ENCODE data around the gene COPZ2.
"Not testable (repeated sequence)": the region's sequence is repeated elsewhere in the genome, so short reads cannot be mapped to it uniquely, and the experiment has no call there.

COPZ2 gene

DNA sequence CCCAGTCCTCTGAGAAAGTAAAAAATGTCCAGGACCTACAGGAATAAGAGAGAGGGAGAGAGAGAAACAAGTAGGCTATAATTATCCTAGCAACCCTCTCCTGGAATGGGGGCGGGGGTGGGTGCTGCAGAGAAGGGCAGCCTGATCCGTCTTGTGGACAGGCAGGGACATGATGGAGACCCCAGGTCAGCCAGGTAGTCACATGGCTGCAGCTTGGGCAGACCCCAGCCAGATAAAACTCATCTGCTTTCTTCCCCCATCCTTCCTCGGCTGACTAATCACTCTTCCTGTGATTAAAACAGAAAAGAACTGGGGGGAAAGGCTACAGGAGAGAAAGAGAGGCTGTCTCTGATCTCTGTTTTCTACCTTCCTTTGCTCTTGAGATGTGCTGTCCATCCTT lies 32.6 kb downstream of the COPZ2 start:
- DNase-seq (ENCODE audit: low read depth): no peak

DNA sequence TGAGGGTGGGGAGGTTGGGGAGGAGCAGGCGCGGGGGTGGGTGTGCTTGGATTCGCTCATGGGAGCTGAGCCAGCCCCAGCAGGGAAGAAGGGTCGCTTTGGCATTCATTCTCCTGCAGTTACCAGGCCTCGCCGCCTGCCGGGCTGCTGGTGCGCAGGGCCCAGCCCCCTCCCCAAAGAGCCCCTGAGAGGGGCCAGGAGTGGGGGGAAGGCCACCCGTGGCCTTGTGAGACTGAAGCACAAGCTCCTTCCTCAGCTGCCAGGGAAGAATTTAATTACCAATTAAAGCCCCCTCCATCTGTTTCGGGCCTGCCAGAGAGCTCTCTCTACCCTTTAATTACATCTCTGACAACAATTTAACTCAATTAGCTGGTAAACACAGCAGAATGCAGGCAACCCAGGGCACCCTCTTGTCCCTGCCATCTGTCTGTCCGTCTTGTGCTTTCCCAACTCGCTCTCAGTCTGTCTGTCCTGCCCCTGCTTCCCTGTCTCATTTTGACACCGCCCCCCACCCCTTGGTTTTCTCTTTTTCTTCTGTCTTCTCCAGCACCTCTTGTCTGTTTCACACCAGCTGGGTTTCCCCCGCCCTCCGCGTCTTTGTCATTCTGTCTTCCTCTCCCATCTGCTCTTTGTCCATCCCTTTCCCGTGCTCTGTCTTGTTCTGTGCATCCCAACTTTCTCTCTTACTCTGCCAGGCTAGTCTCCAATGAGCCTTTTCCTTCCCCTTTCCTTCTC lies 34.0 kb downstream of the COPZ2 start:
- no peak for DNase-seq (ENCODE audit: low read depth)

DNA sequence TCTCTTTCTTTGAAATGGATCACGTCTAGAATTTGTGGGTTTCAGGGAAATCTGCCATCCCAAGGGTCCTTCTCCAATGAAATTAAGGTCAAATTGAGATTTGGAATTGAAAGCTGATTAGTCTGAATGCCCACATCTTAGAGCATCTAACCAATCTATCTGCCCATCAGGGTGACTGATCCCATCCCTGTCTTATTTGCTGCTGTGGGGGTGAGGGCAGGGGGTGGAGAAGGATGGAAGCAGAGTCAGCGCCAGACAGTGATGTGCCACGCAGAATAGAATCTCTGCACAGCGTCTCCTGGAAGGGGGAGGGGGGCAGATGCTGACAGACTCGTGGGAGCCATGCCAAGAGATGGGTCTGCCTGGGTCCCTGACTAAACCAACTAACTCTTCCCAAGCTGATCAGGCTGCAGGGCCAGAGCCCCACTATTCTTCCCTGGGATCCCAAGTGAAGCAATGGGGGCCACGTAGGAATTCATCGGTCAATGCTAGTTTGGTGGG lies 34.6 kb downstream of the COPZ2 start:
- no peak for DNase-seq (ENCODE audit: low read depth)

DNA sequence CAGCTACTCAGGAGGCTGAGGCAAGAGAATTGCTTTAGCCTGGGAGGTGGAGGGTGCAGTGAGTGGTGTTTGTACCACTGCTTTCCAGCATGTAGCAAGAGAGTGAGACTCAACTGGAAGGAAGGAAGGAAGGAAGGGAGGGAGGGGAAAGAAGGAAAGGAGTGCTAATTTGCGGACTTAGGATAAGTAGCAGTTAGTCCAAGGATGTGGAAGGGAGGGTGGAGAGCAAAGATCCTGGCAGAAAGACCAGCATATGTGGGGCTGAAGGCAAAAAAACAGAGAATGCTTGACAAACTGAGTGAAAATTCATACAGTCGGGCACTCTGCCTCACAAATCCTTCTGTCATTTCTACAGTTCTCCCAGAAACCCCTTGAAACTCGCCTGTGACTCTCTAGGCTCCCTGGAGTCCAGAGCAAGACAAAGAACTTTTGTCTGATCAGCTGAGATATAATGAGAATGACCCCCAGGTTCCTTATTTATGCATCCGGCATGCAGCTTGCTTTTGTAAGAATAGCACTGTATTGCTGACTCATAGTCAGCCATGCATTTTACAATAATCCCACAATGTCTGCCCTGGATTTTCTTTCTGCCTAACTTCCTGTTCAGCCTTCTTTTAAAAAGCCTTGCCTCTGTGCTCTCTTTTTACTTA lies 35.2 kb downstream of the COPZ2 start:
- DNase-seq (ENCODE audit: low read depth): no peak

DNA sequence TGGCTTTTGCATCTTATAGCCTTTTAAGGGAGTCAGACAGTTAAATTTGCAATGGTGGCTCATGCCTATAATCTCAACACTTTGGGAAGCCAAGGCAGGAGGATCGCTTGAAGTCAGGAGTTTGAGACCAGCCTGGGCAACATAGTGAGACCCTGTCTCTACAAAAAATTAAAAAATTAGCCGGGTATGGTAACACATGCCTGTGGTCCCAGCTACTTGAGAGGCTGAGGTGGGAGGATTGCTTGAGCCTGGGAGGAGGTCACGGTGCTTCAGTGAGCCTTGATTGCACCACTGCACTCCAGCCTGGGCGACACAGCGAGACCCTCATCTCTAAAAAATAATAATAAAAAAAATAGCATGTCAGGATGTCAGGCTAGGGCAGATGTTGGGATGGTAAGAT lies 35.9 kb downstream of the COPZ2 start:
- DNase-seq (ENCODE audit: low read depth): not testable (repeated sequence)

DNA sequence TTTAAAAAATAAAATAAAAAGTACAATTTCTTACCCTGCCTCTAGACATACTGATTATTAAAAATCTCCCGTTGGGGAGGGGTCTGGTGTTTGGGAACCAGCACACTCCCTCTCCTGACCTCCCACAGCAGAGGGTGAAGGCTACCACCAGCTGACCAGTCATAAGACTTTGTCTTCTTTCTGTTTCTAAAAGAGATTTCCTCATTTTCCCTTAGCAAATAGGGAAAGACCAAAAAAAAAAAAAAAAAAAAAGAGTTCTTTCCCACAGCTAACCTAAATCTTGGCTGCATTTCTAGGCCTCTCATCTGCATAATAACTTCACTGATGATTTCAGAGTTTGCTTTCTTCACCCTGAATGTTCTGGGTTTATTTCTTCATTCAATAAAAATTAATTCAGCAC lies 36.4 kb downstream of the COPZ2 start:
- DNase-seq (ENCODE audit: low read depth): no peak

DNA sequence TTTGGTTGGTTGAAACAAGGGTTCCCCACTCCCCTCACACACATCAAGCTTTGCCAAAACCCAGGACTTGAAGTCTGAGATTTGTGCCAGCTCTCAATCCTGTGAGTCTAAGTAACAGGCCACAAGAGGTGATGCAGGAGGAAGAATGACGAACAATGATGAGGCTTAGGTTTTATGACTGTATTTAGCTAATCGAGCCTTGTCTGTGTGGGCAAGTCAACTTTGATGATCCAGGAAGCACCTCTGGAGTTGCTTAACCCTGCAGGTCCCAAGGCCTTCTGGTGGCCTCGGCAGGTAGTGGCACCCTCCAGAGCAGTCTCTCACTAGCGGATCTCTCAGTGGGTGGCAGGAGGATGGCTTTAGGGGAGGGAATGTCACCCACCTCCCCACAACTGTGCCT lies 38.0 kb downstream of the COPZ2 start:
- DNase-seq (ENCODE audit: low read depth): no peak

DNA sequence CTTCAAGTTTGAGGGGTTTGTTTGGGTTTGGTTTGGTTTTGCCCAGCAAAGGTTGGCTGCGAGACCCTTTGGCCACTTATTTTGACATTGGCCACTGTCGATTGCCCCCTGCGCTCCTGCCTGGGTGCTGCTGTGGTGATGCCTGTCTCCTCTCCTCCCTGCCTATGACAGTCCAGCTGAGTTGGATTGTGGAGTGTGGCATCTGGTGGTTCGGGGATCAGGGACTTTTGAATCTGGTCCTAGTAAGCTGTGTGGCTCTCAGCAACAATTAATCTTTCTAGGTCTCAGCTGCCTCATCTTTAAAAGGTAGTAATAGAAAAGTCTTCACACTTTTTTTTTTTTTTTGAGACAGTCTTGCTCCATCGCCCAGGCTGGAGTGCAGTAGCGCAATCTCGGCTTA lies 39.6 kb downstream of the COPZ2 start:
- no peak for DNase-seq (ENCODE audit: low read depth)

DNA sequence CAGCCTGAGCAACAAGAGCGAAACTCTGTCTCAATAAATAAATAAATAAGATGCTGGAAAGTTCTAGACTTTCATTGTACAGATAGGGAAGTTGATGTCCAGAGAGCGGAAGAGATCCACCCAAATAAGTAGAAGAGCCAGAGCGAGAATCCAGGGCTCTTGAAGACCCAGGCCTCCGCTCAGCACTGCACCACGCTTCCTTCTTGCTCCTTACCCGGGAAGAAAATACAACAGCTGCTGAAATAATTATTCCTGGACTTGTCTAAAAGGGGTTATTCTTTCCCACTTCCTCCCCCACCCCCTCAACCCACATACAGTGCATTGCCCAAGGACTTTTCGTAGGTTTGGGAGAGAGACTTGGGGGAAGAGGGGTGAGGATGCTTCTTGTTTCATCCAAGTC lies 40.0 kb downstream of the COPZ2 start:
- DNase-seq (ENCODE audit: low read depth): no peak

DNA sequence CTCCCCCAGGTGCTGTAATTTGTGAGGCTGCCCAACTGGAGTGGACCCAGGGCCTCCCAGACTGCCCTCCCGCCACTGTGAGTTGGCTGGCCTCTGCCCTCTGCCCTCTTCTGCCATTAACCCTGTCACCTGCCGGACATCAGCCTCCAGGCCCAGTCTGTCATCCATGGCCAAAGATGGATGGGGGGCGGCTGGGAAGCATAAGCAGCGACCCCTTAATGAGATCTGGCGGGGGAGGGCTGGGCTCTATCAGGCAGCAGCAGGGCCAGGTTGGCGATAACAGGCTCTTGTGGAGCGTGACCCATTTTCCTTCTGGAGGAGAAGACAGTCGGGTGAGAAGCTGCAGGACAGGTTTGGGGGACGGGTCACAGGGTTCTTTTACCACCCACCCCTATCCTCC lies 41.4 kb downstream of the COPZ2 start:
- no peak for DNase-seq (ENCODE audit: low read depth)

DNA sequence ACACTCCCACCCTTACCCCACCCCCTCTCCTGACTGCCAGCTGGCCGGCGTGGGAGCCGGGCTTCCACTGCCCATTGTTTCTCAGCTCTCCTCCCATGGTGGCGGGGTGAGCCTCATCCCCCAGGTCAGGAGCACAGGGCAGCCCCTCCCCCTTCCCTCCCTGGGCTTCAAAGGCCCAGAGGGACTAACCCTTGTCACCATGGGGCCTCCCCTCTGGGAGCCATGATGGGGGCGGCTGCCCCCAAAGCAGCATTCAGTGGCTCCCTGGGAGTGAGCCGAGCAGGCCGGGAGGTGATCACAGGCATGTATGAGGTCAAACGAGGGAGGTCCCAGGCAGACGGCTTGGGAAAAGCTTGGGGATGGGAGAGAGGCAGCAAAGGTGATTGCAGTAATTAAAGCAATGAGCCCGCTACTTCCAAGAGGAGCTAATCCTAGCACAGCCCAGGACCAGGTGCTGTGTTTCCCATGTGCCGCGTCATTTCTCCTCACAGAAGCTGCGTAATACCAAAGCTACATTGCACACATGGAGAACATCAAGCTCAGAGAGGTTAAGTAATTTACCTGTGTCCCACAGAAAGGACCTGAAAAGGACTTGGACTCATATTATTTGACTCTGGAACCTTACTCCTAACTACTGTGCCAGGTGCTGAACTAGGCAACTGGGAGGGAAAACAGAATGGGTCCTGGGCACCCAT lies 42.2 kb downstream of the COPZ2 start:
- DNase-seq (ENCODE audit: low read depth): no peak

DNA sequence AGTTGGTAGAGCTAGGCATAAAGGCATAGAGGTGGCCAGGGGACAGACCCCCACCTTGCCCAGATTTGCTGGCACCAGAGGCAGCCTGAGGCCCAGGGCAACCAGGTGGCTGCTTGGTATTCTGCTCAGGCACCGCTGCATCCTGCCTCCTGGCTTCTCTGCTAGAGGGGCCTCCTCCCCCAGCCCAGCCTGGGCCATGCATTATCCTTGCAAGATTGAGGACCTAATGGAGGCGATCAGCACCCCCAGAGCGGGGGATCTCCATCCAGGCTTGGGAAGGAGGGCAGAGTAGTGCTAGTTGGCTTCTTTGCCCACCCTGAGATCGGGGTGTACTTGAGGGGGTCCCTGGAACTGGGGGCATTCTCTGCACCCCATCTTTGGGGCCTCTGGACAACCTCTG lies 42.9 kb downstream of the COPZ2 start:
- no peak for DNase-seq (ENCODE audit: low read depth)

DNA sequence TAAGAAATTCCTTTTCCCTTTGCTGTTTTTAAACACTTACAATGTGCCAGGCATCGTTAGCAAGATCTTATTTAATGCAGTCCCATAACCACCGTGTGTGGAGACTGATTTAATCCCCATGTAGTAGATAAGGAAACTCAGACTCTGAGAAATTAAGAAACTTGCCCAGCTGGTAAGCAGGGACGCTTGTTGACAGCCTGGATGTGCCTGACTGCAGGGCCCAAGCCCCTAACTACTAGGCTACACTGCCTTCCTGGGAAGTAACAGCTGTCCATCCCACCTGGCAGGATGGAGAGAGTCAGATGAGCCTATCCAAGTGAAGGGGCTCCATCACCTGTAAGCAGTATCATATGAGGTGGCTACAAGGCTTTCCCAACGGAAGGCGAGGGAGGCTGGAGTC lies 43.6 kb downstream of the COPZ2 start:
- no peak for DNase-seq (ENCODE audit: low read depth)

DNA sequence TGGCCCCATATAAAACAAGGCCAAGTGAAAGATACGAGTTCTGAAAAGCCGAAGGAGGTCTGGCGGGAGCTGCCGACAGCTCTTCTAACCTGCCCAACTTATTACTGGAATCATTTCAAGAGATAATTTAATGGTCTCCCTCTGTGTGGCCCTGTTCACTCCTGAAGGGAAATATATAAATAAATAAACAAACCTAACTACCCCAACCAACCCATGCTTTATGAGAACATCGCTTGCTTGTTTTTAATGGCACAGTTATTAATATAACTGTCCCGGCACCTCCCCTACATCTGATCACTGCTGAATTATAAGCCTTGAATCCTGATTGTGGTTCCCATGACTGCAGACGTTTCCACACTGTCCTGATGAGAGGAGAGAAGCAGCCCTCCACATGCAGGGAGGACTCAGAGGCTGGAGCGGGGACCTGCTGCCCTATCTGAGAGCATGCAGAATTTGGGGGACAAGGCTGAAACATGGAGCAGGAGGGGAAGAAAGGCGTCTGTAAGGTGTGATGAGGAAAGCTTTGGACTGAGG lies 44.5 kb downstream of the COPZ2 start:
- no peak for DNase-seq (ENCODE audit: low read depth)

DNA sequence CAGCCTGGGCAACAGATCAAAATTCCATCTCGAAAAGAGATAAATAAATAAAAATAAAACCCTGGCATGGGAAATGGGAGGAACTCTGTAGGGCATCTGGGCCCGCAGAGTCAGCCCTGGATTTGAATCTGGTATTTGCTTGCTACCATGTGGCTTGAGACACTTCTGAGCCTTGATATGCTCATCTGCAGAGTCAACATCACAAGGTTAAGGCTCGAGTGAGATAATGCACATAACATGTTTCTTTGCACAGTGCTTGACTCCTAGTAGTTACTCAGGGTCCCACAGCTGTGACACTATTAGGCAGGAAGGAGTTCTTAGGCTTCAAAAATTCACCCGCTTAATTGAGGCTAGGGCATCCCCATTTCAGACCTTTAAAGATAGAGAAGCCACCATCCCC lies 45.4 kb downstream of the COPZ2 start:
- DNase-seq (ENCODE audit: low read depth): no peak

DNA sequence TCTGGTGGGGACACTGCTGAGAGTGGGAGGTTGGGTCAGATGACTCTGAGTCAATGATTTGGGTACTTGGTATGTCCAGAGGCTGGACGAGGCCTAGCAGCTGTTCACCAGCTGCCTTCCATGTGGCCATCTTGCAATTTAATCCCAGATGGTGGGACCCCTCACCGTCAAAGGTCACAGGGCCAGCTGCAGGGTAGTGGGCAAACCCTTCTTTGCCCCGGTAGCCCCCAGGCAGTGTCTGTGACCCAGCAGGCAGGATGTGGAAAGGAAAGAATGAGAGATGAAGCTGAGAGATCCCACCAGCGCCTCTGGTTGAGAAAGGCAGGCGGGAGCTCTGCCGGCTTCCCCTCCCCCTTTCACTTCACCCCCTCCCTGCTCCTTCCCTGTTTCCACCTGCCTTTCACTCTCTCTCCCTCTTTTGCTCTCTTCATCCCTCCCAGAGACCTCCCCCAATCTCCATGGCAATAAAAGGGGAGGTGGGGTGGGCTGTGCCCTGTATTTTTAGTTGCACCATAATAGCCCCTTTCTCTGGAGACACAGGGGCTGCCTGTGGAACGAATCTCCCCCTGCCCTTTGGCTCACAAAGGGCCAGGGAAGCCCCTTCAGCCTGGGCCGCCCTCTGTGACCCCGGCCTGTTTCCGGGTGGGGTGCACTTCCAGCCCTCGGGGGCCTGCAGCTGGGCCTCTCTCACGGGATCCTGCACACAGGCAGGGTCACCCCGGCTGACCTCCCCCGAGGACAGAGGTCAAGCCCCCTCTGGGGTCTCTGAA lies 46.5 kb downstream of the COPZ2 start:
- DNase-seq (ENCODE audit: low read depth): no peak

DNA sequence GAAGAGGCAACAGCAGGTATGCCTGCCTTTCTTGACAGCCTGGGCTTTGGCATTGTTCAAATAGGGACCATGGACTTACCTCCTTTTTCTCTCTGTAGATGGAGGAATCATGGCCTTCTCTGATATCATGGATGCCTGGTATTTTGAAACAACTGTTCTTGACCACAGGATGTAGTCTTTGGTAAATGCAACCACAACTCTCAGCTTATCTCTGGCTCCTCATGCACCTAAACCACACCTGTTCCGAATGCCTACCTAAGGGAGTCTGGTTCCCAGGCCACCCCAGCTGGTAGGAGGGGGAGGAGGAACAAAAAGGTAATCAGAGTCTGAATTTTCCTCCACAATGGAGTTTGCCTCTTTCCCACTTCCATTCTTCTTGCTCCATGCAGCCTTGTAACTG lies 47.9 kb downstream of the COPZ2 start:
- no peak for DNase-seq (ENCODE audit: low read depth)

DNA sequence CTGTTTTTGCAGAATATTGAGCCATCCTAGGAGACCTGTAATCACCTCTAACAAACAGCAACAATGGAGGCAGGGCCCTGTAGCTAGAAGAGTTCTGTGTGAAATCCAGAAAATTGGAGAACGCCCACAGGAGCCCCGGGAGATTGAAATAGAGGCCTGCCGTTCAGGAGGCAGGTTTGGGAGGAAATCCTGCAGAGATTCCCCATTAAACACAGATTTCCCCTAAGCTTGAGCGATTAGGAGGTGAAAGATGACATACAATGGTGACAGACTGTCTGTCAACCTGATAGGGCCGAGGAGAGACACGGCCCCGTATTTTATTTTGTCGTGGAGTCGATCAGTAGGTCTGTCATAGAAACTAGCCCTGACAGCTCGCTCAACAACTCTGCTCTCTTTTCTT lies 48.4 kb downstream of the COPZ2 start:
- DNase-seq (ENCODE audit: low read depth): no peak

DNA sequence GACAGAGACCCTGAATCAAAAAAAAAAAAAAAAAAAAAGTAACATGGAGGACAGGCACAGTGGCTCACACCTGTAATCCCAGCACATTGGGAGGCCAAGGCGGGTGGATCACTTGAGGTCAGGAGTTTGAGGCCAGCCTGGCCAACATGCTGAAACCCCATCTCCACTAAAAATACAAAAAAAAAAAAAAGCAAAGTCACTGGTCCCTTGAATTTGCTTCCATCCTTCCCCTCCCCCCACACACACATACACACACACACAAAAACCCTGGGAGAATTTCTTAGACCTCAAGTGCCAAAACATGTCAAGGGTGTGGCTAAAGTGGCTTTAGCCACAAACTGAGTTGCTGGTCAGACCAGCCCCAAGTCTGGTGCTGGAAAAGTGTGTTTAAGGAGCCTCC lies 49.2 kb downstream of the COPZ2 start:
- not testable (repeated sequence) for DNase-seq (ENCODE audit: low read depth)

DNA sequence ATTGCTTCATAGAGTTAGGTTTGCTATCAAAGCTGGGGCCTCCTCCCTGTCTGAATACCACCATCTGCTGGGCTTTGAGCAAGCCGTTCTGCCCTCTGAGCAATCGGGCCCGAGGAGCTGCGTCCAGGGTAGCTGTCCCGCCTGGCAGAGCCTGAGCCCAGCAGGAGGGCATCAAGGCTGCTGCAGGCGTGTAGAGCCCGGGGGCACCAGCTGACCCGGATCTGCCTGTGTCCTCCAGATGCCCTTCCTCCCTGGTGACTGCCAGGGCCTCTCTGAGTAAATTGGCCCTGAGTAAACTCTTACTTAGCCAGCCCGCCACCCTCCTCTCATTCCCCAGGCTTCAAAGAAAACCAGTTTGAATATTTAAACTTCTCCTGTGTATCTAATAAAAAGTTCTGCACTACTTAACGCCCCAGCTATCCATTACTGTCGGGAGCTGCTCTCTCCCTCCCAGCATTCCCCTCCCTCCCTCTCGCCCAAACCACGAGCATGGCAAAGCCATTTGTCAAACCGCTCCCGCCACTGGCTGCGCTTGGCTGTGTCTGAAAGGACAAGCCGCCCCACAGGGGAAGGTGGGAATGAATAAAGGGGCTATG lies 50.3 kb downstream of the COPZ2 start:
- no peak for DNase-seq (ENCODE audit: low read depth)

DNA sequence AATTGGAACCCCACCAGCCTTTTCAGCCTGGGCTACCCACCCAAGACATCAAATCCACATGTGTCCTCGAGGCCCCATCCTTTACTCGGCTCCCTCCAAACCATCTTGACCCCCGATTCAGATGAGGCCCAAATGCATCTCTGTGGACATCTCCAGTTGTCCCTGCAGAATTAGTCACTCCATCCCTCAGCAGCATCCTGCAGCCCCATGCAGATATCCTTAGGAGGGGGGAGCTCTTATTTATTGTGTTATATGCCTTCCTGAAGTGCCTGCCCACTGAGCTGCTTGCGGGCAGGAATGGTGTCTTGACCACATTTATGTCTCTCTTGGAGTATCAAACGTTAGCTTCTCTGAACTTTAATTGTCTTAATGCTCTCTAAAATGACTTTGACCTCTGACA lies 51.1 kb downstream of the COPZ2 start:
- no peak for DNase-seq (ENCODE audit: low read depth)

All from stimulated activated CD8-positive, alpha-beta memory T cell treated with anti-CD3 and anti-CD28 coated beads, Interleukin-15, amount 100 ng/mL, for 1 hour (primary cell).